Tibial artery (tissue), 4 donors: Measurements from ENCODE around the gene HELZ2.

Experiments
- DNase-seq, 2 donors: peaks; one replicate each; pipeline ENCODE4 v3.0.0-alpha.2; 2019
- H3K27ac ChIP-seq, 2 donors: fragments of 200-600 bp; sonication (generic) in 1 of 2; 1 replicate in 1 of 2; 2 replicates in 1 of 2; pipeline ENCODE4 v1.5.1; 2018 to 2019; ENCODE audit warnings: mild to moderate bottlenecking in 1 of 2
- H3K27me3 ChIP-seq, 2 donors: fragments of 200-600 bp; sonication (generic) in 1 of 2; one replicate each; pipeline versions ENCODE4 v1.5.1 to v1.6.0; 2016 to 2019
- H3K36me3 ChIP-seq, 3 donors: fragments of 200-600 bp; sonication (generic) in 2 of 3; one replicate each; pipeline ENCODE4 v1.5.1; 2016 to 2019; ENCODE audit warnings: mild to moderate bottlenecking in 2 of 3
- H3K4me1 ChIP-seq, 4 donors: fragments of 200-600 bp; sonication (generic) in 2 of 4; 1 replicate in 3 of 4; 2 replicates in 1 of 4; pipeline ENCODE4 v1.5.1; 2016 to 2019
- H3K4me3 ChIP-seq, 2 donors: fragments of 200-600 bp; sonication (generic) in 1 of 2; 1 replicate in 1 of 2; 2 replicates in 1 of 2; pipeline ENCODE4 v1.5.1; 2018 to 2019; ENCODE audit warnings: mild to moderate bottlenecking in 2 of 2
- H3K9me3 ChIP-seq, 3 donors: fragments of 200-600 bp; sonication (generic) in 1 of 3; one replicate each; pipeline ENCODE4 v1.5.1; 2016 to 2019
- intact Hi-C: fragments of 100-400 bp; cut with DNase I; formaldehyde crosslinking; loops from one replicate; pipeline ENCODE4 v1.15.0; 2023; ENCODE audit warnings: low total_unique reads
- TF ChIP-seq, protein P1 (sequence below), 2 experiments: fragments of 200-600 bp in 1 of 2; fragments of 450-650 bp in 1 of 2; IDR thresholded peaks; one replicate each; pipeline ENCODE4 v1.5.1; 2017 to 2019; ENCODE audit warnings: antibody characterized with exemption in 2 of 2, mild to moderate bottlenecking in 1 of 2, moderate library complexity in 1 of 2

HELZ2 gene

DNA sequence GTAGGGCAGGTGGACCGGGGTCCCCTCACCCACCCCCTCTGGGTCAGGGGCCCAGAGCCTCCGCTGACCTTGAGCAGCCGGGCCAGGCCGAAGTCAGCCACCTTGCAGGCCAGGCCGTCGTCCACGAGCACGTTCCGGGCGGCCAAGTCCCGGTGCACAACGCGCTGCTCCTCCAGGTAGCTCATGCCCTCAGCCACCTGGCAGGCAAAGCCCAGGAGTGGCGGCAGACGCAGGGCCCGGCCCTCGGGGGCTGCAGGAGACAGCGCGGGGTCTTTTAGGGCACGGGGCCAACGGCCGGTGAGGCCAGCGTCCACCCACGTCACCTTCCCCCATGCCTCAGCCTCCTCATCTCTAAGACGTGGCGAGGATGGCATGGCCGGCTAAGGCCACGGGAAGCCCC, 32.7 kb downstream of the HELZ2 start:
- Histone ChIP-seq H3K4me1 (peaks cover 0 to 23% (median 8%) of the 10 kb centered on the region in 4 donors), H3K9me3 (no peaks in the 10 kb centered on the region), H3K36me3 (no peaks in the 10 kb centered on the region), H3K27ac (no peak overlapping the region), H3K27me3 (peaks cover 0 to 77% of the 10 kb centered on the region in 2 donors), H3K4me3 (no peak overlapping the region)
- DNase-seq: no peak
- TF ChIP-seq, protein P1, sequence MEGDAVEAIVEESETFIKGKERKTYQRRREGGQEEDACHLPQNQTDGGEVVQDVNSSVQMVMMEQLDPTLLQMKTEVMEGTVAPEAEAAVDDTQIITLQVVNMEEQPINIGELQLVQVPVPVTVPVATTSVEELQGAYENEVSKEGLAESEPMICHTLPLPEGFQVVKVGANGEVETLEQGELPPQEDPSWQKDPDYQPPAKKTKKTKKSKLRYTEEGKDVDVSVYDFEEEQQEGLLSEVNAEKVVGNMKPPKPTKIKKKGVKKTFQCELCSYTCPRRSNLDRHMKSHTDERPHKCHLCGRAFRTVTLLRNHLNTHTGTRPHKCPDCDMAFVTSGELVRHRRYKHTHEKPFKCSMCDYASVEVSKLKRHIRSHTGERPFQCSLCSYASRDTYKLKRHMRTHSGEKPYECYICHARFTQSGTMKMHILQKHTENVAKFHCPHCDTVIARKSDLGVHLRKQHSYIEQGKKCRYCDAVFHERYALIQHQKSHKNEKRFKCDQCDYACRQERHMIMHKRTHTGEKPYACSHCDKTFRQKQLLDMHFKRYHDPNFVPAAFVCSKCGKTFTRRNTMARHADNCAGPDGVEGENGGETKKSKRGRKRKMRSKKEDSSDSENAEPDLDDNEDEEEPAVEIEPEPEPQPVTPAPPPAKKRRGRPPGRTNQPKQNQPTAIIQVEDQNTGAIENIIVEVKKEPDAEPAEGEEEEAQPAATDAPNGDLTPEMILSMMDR (IDR thresholded peaks at IDR 0.05): no peak
- intact Hi-C loops: no loop called here

DNA sequence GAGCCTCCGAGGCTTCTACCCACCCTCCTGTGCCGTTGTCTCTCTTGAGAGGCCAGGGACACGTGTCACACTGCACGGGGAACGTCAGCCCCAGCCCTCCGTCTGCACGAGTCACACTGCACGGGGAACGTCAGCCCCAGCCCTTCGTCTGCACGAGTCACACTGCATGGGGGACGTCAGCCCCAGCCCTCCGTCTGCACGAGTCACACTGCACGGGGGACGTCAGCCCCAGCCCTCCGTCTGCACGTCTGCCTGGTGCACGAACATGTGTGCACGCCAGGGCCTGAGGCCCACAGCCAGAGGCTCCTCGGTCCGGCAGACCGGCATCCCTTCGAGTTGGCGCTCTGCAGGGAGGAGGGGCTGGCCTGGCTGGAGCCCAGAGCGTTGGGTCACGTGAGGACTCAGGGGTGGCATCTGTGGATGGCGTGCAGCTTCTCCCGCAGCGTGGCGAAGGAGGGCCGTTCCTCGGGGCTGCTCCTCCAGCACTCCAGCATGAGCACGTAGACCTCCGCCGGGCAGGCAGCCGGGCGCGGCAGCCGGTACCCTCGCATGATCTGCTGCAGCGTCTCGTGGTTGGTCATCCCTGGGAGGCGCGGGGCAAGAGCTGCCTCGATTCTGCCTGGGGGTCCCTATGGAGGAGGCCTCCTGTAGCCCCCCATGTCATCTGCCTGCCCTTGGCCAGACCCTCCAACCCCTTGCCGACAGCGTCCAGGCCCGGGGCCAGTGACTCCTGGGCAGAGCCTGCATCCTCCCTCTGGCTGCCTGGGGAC, 33.4 kb downstream of the HELZ2 start:
- intact Hi-C loops: no loop called here
- no peak overlapping the region for H3K4me3 ChIP-seq

DNA sequence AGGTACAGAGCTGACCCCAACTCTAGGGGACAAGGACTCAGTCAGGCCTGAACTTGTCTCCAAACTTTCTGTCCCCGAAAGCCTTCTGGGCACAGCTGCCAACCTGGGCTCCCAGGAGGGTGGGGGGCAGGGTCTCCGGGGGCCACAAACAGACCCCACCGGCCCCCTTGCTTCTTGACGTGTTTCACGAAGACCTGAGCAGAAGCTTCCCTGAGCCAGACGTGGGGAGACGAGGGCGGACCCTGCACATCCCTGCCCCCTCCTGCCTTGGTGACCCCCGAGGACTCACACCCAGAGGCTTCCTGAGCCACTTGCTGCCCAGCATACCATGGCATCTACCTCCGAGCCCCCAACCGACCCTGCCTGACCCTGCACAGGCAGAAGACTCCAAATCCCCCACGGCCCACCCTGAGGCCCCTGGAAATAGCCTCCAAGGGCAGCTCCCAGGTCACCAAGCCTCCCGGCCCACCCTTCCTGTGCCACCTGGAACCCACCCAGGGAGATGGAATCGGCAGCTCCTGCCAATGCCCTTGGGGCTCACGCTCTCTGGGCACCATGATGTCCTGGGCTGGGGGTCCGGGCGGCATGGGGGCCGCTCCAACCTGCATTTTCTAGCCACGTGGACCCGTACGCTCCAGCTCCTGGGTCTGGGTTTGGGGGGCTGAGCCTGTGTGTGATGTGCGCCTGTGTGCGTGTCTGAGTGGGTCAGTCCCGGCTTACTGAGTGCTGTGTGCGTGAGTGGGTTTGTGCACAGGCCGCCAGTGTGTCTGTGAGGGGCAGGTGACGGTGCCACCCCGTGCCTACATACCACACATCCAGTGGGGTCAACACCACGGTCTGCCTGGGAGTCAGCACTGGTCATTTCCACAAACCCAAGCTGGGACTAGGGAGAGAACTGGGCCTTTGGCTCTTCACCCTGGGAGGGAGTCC, 34.3 kb downstream of the HELZ2 start:
- H3K27me3 ChIP-seq: peaks cover 0 to 74% of the 10 kb centered on the region in 2 donors
- H3K9me3 ChIP-seq: no peaks in the 10 kb centered on the region
- H3K4me1 ChIP-seq: peaks cover 0 to 30% (median 8%) of the 10 kb centered on the region in 4 donors
- intact Hi-C loops: loop anchor here (10.0 kb wide), 1 partner anchor 325 kb away; the partner anchor contains the start of genes ABHD16B and TPD52L2
- TF ChIP-seq, protein P1 (IDR thresholded peaks at IDR 0.05): no peak
- H3K27ac ChIP-seq: no peak overlapping the region
- H3K4me3 ChIP-seq: no peak overlapping the region
- no peaks in the 10 kb centered on the region for H3K36me3 ChIP-seq
- DNase-seq: no peak

More for the DNA sequence above, 33.4 kb downstream of the HELZ2 start:
- no peak overlapping the region for H3K27ac ChIP-seq
- H3K36me3 ChIP-seq: no peaks in the 10 kb centered on the region
- peaks cover 0 to 74% of the 10 kb centered on the region in 2 donors for H3K27me3 ChIP-seq
- no peaks in the 10 kb centered on the region for H3K9me3 ChIP-seq
- TF ChIP-seq, protein P1 (IDR thresholded peaks at IDR 0.05): no peak
- DNase-seq: no peak
- peaks cover 0 to 26% (median 8%) of the 10 kb centered on the region in 4 donors for H3K4me1 ChIP-seq

DNA sequence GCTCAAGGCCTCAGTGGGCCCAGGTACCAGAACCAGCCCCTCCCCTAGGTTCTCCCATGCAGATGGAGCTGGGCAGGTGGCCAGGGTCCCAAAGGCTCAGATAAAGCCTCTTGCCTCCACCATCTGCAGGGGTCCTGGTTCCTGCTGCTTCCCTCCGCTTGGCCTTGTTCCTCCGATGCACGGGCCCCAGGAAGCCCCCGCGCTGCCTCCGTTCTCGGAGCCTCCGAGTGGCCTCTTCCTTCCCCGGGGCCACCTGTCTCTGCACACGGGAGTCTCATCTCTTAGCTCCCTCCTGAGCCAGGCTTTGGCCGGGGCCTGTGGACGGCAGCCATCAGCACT, 35.0 kb downstream of the HELZ2 start:
- DNase-seq: no peak
- H3K36me3 ChIP-seq: no peaks in the 10 kb centered on the region
- H3K9me3 ChIP-seq: no peaks in the 10 kb centered on the region
- H3K27ac ChIP-seq: no peak overlapping the region
- H3K4me3 ChIP-seq: no peak overlapping the region
- peaks cover 0 to 75% of the 10 kb centered on the region in 2 donors for H3K27me3 ChIP-seq
- intact Hi-C loops: loop anchor here (10.0 kb wide), 1 partner anchor 326 kb away; the partner anchor contains the start of genes ABHD16B and TPD52L2
- TF ChIP-seq, protein P1 (IDR thresholded peaks at IDR 0.05): no peak
- H3K4me1 ChIP-seq: peaks cover 0 to 36% (median 8%) of the 10 kb centered on the region in 4 donors

DNA sequence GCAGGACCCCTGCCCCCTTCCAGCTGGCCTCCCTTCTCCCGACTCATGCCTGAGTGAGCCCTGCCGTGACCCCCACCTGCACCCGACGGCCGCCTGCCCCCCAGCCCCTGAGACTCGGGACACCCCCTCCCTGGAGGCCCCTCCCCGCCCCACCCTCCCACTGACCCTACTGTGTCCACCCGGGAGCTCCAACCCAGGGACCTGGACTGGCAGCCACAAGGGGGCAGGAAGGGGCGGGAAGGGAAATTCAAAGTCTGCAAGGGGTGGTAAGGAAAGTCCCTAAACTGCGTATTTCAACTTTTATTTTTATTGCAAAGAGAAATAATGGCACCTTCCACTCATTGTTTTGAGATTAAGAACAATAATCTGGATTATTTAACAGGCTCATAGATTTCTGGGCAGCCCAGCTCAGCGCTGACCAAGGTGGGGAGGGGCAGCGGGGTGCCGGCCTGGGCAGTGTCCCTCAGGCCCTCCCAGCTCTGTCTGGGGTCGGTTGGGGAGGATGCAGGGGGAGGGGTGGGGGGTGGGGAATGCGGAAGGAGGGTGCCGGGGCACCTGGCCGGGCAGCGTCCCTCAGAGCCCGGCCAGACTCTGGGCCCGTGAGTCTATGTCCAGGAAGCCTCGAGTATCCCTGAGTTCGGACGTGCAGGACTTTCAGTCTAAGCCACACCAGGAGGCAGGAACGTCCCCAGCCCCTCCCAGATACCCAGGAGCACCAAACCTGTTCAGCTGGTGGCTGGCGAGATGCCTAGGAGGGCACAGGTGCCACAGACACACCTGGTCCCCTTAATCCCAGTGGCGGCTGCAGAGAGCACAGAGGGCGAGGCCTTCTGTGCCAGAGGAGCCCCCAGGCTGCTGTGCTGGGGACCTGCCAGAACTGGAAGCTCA, 35.6 kb downstream of the HELZ2 start:
- TF ChIP-seq, protein P1 (IDR thresholded peaks at IDR 0.05): no peak
- no peak overlapping the region for H3K27ac ChIP-seq
- peak overlapping the region; percentile 9 to 10 for H3K4me3 ChIP-seq
- no peaks in the 10 kb centered on the region for H3K36me3 ChIP-seq
- DNase-seq: no peak
- H3K9me3 ChIP-seq: no peaks in the 10 kb centered on the region
- peaks cover 0 to 79% of the 10 kb centered on the region in 2 donors for H3K27me3 ChIP-seq
- peaks cover 0 to 36% (median 8%) of the 10 kb centered on the region in 4 donors for H3K4me1 ChIP-seq
- intact Hi-C loops: loop anchor here (1.0 to 10.0 kb wide), 2 partner anchors 326 to 436 kb away; partner anchors contain the start of genes ABHD16B and TPD52L2
